GM19193 (cell line): Measurements from ENCODE around the gene SENP7.

Experiments used
- POLR2A ChIP-seq: IDR thresholded peaks from 4 replicates; pipeline ENCODE4 v1.6.1; 2011; ENCODE audit not compliant: insufficient read depth, insufficient read length; ENCODE audit errors: extremely low read depth

Gene SENP7

DNA sequence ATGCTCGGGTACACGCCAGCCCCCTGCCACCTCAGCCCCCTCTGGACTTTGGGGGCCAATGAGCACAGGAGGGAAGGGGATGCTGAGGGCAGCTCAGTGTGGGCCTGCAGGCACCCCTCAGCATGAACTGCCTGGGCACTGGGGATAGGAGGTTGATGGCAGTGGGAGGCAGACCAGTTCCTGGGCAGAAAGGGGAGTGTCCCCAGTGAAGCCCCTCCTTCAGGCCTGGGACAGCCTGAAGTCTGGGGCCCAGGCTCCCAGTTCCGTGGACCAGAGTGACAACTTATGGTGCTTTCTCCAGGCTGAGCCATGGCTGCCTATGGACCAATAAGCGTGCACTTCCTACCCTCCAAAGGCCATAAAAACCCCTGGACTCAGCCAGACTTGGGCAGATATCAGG is 129.4 kb downstream of the SENP7 start:
- TF ChIP-seq POLR2A = no peak

DNA sequence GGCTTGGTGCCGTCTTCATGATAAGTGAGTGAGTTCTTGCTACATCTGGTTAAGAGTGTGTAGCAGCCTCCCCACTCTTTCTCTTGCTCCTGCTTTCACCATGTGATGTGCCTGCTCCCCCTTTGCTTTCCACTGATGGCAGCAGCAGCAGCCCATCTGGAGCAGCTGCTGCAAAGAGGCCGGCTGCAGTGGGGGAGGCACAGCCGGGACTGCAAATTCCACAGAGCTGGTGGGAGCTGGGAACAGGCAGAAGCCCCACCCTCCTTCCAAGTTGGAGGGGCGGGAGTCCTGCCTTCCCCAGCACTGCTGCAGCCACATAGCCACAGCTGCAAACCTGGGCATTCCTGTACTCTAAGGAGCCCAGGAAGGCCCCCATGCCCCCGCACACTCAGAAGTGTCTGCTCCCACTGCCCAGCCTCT is 129.8 kb downstream of the SENP7 start:
- no peak for TF ChIP-seq POLR2A

DNA sequence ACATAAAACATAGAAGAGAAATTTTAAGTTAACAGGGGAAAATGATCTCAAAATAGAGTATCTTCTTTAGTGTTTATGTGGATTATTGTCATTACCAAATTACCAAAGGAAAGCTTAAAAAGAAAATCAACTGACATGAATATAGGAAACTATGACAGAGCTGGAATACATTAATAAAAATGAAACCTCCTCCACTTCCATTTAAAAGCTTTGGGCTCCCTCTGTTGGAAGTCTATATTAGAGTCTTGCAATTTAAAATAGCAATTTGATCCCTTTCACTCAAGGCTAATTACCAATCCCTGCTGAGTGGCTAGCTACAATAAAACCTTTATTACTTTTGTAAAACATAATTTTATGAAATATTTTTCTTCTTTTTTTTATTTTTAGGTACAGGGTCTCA is 131.2 kb downstream of the SENP7 start:
- no peak for TF ChIP-seq POLR2A

DNA sequence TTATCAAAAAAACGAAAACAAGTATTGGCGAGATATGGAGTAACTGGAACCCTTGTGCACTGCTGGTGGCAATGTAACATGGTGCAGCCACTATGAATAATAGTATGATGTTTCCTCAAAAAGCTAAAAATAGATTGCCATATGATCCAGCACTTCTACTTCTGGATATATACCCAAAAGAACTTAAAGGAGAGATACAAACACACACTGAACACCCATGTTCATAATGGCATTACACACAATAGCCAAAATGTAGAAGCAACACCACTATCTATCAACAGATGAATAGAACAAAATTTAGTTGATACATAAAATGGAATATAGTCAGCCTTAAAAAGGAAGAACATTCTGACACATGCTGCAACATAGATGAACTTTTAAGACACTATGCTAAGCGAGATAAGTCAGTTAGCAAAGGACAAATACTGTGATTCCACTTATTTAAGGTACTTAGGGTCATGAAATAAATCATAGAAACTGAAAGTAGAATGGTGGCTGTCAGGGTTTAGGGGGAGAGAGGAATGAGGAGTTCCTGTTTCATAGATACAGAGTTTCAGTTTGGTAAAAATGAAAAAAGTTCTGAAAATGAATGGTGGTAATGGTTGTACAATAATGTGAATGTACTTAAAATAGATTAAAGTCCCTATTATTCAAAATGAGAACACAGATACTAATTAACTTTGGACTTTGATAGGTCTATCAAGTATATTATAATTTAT is 133.2 kb downstream of the SENP7 start:
- no peak for TF ChIP-seq POLR2A

DNA sequence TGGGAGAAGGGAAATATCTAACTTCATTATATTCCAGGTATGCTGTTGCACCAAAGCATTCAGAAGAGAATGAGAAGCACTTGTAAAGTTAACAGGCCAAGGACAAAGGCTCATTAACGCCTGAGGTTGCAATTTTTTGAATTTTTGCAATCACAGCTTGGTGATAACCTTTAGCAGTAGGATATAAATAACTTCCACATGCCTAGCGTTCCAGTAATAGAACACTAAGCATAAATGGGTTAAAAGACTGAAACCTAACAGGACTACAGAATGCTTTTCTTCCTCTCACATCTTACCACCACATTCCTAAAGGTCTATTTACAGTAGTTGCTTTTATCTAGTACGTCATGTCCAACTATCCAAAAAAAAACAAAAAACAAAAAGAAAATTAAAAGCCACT is 135.2 kb downstream of the SENP7 start:
- TF ChIP-seq POLR2A = no peak

DNA sequence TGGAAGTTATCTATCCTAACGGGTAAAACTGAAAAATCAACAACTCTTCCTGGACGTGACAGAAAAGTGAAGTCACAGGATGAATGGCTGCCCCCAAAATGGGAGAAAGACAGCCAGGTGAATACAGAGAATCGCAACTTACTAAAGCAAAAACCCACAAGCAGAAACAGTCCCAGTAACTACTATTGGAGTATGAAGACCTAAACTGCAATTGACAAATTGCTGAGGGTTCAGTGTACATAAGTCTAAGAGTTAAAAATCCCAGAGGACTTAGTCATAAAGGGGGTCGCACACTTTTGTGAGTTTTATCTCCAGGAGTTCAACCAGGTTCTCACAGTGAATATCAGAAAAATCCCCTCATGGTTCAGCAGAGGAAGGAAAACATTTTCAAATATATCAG is 135.8 kb downstream of the SENP7 start:
- no peak for TF ChIP-seq POLR2A

DNA sequence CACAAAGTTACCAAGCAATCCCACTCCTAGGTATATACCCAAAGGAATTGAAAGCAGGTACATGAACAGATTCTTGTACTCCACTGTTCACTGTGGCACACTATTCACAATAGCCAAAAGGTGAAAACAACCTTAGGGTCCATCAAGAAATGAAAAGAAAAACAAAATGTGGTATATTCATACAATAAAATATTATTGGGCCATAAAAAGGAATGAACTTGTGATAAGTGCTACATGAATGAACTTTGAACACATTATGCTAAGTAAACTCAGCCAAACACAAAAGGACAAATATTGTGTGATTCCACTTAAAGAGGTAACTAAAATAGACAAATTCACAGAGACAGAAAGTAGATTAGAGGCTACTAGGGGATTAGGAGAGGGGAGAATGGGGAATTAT is 137.4 kb downstream of the SENP7 start:
- TF ChIP-seq POLR2A = no peak

DNA sequence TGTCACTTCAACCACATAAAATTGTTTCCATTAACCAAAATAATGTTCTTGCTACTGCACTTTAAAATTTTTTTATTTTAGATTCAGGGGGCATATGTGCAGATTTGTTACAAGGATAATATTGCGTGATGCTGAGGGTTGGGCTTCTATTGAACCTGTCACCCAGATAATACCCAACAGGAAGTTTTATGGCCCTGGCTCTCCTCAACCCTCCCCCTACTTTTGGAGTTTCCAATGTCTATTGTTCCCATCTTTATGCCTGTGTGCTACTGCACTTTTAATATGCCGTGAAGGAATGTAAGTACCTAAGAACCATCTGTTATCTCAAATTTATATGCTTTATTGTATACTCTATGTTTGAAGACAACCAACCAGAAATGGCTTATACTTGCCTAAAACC is 150.6 kb downstream of the SENP7 start:
- TF ChIP-seq POLR2A = no peak

DNA sequence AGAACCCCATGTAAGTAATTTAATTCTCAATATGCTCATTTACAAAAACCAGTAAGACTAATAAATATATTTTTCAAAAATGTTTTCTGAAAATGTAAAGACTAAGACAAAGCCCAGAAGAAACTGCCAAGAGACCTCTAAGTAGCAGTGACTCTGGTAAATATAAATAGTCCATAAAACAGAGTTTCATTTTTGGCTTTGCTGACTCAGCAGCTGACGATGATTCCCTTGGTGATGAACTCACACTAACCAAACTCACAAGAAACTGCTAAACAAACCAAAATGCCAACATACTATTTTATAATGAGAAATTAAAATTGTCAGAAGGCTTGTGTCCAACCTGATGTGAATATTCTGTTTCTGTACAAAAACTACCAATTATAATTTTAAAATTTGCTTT is 161.2 kb downstream of the SENP7 start:
- TF ChIP-seq POLR2A = no peak

DNA sequence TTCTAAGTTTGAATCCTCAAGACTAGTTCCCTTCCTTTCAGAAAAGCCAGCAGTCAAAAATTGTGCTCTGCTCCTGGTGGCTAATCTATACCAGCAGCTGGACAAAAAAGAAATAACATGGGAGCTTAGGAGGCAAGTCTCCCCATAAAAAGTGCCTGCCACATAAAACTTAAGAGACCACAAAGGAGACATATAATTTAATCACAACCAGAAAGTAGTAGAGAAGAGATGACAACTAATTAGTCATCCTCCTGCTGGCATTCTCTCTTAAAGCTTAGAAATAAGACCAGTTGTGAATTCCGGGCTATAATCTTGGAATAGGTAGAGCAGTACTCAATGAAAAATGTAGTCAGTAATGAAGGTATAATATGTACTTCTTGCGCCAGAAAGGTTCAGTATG is 172.4 kb downstream of the SENP7 start:
- TF ChIP-seq POLR2A = no peak

DNA sequence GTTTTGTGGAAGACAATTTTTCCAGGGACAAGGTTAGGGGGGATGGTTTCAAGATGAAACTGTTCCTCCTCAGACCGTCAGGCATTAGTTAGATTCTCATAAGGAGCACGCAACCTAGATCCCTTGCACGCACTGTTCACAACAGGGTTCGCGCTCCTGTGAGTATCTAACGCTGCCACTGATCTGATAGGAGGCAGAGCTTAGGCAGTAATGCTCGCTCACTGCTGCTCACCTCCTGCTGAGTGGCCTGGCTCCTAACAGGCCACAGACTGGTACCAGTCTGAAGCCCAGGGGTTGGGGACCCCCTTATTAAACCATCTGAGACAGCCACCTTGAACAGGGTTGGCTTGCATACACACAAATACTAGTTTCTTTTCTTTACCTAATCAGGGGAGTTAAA is 179.1 kb downstream of the SENP7 start:
- TF ChIP-seq POLR2A = no peak

DNA sequence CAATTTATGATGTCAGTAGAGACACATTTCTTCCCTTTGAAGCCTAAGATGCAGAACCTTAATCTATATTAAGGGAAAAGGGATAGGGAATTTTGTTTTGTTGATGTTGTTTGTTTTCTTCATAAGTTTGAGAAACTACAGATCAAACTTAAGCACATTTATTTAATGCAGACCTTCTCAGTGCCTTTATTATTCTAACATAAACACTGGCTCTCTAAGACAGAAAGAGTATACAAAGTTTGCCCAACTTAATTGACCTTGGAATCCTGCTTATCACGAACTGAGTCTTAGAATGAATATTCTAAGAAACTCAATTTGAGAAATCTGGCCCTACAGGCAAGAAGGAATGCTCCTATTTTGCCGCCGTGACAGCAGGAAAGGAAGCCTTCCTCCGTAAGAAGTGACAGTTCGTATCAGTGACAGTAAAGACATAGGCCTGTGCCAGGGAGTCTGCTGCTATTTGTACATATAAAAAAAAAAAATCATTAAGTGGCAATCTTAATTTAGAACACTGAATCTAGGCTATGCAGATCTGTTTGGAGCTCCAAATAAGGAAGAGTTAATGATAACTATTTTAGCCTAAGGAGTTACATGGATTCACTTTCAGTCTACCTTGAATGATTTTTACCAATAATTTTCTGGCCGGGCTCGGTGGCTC is 183.9 kb downstream of the SENP7 start:
- no peak for TF ChIP-seq POLR2A

DNA sequence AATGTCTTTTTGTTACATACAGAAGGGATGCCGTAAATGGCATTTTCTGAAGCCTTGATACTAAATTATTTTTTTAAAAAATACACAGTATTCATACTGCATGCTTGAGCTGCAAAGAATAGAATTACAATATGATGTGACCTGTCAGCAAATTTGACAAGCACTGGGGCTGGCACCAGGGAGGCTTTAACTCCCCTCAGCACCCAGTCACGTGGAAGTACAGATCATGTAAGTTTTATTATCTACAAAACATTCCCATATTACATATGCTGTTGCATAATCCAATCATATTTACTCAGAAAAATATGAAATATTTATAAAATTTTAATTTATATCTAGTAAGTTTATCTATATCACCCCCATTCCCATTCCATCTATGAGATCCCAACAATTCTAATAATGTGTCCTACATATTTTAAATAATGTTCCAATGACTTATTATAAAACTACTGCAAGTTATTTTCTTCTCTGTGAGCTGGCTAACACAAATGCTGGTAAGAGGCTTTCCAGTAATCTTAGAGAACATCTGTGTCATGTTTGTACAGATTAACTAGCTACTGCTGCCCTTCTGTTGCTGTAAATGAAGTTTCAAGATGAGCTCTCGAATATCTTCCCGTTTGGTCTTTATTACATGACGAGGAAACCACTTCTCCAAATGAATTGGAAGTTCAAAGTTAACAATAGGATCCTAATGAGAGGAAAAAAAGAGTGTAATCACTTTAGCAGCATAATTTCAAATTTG is 187.4 kb downstream of the SENP7 start:
- no peak for TF ChIP-seq POLR2A

DNA sequence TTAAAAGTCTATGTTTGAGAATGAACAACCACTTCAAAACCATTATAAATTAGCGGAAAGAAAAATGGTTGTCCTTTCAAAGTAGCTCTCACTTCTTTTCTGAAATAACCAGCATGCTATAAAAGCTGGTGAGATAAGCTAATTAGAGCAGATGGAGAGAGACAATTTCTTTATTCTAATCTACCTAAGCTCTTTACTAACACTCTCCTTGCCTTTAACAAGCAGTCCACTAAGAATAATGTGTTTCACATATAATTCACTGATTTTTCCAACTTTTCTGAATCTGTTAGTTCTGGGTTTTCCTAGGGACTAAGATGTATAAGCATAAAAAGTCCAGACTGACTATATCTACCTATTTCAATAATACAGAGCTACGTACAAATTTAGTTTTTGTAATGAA is 192.5 kb downstream of the SENP7 start, which contains the start of gene IMPG2:
TSS of gene IMPG2 (minus strand) at position 101 of the 400 bp plus-strand sequence. CDS start 203 bp downstream, outside the sequence.
- no peak for TF ChIP-seq POLR2A

DNA sequence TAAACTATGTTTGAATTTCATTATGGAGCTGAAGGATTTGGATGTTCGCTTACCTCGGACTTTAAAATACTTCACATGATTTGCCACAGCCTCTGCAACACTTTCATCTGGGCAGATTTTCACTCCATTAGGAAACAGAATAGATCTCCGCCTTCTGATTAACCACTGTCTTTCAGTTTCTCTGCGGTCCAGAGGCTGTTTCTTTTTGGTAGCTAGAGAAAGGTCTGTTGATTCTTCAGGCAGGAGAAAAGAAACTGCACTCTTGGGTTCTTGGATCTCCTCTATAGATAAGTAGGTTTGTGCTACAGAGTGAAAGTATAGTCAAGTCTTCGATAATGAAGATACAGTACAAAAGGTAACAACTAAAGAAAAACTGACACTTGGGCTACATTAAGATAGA is 193.5 kb downstream of the SENP7 start:
- no peak for TF ChIP-seq POLR2A

DNA sequence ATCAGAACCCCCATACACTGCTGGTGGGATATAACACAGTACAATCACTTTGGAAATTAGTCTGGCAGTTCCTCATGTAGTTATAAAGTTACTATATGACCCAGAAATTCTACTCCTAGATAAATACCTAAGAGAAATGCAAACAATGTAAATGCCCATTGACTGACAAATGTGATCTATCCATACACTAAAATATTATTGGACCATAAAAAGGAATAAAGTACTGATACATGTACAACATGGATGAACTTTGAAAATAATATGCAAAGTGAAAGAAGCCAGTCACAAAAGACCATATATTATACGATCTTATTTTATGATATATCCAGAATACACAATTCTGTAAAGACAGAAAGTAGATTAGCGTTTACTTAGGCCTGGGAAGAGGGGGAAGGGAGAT is 200.5 kb downstream of the SENP7 start:
- TF ChIP-seq POLR2A = no peak
